Uterus (tissue), 2 donors: ENCODE measurements around the gene INPP5A.

Experiments used
- CTCF ChIP-seq, 4 experiments: fragments of 200-600 bp in 2 of 4; fragments of 450-650 bp in 2 of 4; sonication (generic) in 2 of 4; IDR thresholded peaks; one replicate each; pipeline ENCODE4 v1.5.1; 2016 to 2019; ENCODE audit warnings: antibody characterized with exemption in 4 of 4, mild to moderate bottlenecking in 2 of 4, moderate library complexity in 1 of 4
- POLR2A ChIP-seq, 2 donors: fragments of 450-650 bp; IDR thresholded peaks; one replicate each; pipeline ENCODE4 v1.6.1; 2016; ENCODE audit warnings: antibody characterized with exemption in 2 of 2, mild to moderate bottlenecking in 1 of 2, moderate library complexity in 1 of 2

GRCh38 chr10:132716691-132717490, 179.3 kb downstream of the INPP5A start:
- TF ChIP-seq CTCF (IDR thresholded peaks at IDR 0.05) (no peak), POLR2A (IDR thresholded peaks at IDR 0.05) (no peak)
